Fibroblast of peridontal ligament (primary cell): ENCODE results near the gene KIRREL3.

Experiments
- DNase-seq: peaks from one replicate; pipeline ENCODE4 v3.0.0-alpha.2; 2010; ENCODE audit errors: extremely low read depth

Gene KIRREL3

DNA sequence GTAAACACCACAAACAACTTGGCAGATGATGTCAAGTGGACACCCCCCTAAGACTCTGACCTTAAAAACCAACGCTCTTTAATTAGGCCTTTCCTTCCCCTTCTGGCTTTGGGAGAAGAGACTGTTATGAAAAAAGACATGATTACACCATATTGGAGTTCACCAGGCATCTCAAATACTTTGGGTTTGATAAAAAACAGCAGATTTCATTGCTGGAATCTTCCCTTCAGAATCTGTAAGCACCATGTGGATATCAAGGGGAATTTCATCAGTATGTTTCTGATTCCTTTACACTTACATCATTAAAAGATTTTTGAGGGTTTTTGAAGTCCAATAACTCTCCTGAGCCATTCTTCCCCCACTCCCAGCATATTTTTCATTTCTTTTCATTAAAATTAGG is 85.6 kb downstream of the KIRREL3 start:
- DNase-seq = peak; percentile 88

DNA sequence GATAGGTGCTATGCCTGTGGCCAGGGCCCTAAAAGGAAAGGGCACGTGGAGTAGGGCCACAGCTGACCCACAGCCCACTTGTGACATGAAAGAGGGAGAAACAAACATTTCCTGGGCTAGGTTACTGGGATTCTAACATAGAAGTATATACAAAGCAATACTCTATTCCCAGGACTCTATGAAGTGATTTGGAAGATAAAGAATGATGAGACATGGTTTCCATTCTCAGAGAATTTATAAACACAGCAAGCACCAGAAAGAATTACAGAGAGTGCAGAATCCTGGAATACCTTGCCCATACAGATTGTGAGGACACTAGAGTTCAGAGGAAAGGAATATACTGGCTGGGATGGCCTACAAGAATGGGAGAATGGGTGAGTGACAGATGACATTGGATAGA is 86.4 kb downstream of the KIRREL3 start:
- DNase-seq = peak; percentile 27

DNA sequence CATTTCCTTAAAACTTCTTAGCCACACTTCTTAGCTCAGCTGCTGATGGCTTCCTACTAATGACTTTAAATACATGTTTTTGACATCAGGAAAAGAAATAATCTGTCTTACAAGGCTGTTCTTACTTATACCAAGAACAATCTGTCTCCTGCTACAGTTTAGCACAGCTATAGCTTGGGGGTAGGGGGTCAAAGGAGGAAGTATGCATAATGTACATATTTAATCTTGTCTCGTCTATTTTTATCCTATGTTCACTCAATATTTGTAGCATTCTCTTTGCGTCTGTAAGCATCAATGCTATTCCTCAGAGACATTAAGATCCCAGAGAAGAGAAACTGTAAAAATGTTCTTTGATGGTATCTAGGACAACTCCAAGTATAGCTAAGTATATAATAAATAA is 96.0 kb downstream of the KIRREL3 start:
- no peak for DNase-seq

DNA sequence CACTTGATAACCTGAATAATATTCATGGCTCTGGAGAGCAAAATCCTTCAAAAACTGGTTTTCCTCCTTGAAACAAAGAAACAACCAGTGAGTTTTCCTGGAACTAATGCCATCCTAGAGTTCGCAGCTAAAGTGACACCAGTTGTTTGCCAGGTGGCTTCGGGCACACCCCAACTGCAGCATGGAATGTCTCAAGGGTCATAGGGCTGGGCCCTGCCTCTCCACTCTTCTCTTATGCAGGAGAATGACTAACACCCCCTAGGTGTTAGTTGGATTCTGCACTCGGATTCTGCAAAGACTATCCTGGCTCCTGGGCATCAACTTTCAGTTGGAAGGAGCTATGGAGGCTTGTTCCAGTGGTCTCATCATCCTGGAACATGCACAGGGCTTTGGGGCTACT is 98.8 kb downstream of the KIRREL3 start:
- no peak for DNase-seq

DNA sequence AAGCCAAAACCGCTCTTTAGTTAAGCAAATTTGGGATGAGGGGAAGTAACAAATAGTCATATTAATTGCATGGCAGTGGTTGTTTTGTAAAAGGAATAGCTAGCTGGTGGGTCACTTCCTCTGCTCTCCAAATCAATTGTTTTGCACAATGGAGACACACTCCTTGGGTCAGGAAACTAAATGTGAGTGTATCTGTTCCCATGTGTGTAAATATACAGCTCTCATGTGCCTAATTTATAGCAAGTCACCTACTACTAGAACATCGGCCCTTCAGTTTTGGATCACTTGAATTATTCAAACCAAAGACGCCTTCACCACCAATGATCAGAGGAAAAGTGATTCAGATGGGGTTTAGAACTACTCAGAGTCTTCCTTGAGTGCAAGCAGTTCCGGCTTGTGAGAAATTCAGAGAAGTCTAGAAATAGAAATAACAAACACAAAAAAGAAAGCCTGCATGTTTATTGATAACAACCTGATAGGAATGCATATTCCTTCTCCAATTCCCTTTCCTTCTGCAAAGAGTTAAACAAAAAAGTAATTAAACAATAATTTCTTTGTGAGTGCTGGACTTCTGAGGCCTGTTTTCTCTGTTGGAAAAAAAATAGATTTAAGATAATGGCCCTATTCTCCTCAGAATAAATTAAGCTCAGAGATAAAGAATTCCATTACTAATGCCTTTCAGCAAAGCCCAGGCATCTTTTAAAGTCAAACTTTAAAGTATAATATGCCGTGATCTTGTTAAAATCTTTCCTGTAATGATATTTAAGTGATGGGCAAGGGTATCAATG is 100.4 kb downstream of the KIRREL3 start:
- no peak for DNase-seq

- no peak for DNase-seq
These were observed 101.8 kb downstream of the KIRREL3 start for GRCh38 chr11:126898802-126899201.

DNA sequence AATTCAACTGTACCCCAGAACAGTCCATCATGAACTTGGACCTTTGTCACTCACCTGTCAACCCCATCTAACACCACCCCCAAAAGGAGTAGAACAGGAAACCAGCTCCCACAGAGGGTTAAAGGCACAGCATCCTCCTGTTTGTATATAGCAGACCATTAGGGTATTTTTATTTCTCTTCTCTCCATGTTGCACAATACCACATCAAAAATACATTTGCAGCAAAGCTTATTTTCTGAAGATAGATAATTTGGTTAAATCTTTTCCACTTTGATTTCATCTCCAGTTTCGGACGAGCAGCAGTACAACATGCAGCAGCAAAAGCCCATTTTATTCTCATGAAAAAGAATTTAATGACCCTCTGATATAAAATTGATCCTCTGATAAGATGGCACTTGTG is 103.1 kb downstream of the KIRREL3 start:
- no peak for DNase-seq

DNA sequence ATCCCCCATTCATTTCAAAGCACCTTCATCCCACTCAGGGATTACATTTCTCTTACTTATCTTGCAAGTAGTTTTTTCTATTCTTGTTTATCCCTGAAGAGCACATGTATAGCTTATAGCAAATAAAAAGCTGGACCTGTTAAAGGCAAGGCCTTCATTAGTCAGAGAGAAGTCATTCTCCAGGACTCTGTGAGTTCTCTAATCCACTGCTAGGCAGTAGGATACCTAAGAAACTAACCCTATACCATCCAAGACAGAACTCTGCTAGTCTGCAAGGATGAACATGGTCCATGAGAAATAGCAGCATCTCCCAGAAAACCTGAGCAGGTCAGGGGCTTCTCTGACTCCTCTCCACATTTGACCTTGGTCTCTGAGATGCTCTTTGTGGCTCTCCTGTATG is 104.5 kb downstream of the KIRREL3 start:
- DNase-seq = no peak

DNA sequence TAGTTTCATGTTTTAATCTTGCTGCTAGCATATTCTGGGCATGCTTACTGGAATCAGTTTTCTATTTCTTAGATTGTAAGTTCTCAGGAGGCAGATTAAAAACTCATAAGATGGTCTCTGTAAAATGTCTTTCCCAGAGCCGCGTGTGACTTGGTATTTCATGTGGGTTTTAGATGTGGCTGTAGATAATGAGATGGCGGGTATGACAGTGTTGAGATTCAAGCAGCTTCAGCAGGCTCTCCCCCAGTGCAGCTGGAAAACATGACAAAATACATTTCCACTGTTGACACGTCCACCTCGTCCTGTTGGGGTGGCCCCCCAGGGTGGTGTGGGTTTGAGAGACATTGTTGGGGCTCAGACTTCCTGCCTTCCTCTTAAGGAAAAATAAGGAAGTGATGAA is 106.8 kb downstream of the KIRREL3 start:
- DNase-seq = no peak

DNA sequence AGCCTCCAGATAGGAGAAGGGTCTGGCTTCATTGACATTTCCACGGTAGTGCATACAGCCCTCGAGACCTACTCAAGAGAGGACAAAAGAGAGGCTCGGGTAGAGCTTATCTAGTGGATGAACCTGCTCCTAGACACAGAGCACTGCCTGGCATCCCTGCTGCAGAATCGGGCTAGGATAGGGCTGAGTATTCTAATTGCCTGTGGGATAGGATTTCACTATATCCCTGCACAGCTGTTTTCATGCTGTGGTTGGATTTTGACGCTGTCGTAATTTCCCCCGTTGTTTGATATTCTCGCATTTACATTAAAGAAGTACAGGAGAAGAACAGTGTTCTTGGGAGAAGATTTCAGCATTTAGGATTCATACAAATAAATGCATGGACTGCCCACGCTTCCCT is 107.8 kb downstream of the KIRREL3 start:
- DNase-seq = peak; percentile 39

- DNase-seq = peak; percentile 36
These were observed 108.9 kb downstream of the KIRREL3 start for GRCh38 chr11:126891556-126892217.

GRCh38 chr11:126890561-126890960 is 110.0 kb downstream of the KIRREL3 start:
- DNase-seq = no peak

DNA sequence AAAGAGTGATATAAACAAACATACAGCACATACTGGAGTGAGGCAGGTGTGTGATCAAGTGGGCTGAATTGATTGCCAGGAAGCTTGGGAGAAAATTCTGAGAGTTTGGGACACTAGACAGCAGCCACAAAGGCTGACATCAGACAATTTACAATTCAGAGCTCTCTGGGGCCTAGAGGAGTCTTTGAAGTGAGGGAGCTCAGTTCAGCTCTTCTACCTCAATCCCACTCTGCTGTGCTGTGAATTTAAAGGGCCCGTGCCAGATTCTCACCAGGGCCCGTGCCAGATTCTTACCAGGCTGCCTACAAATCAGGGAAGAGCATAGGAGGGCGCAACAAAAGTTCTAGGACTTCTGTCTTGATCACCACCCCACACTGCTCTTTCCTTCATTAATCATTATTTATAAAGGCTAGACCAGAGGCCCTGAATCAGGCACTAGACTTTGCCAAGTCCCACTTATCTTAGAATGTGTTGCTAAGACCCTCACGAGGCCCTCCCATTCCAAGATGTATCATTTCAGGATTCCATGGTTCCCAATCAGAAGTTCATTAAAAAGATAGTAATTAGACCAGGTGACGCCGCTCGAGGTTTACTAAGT is 112.4 kb downstream of the KIRREL3 start:
- no peak for DNase-seq

- DNase-seq = no peak
These were observed 113.9 kb downstream of the KIRREL3 start for GRCh38 chr11:126886636-126887035.

- no peak for DNase-seq
These were observed 114.5 kb downstream of the KIRREL3 start for GRCh38 chr11:126886085-126886484.

- DNase-seq = no peak
These were observed 116.0 kb downstream of the KIRREL3 start for GRCh38 chr11:126884594-126884993.

DNA sequence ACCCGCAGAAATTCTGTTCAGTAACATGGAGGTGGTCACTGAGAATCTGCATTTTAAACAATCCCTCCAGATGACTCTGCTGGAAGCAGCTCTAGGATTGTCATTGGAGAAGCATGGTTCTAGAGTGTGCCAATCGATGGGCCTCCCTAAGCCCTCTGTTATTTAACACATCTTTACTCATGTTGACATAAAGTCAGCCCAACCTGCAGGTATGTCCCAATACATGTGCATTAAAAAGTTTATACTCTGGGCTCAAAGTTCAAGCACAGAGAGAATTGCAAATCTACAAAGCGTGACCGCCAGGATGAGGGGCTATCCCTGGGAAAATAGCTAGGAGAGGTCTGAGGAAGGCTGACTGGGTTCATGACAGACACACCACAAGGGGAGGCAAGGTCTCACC is 116.4 kb downstream of the KIRREL3 start:
- DNase-seq = no peak

GRCh38 chr11:126880872-126881271 is 119.7 kb downstream of the KIRREL3 start:
- DNase-seq = no peak

DNA sequence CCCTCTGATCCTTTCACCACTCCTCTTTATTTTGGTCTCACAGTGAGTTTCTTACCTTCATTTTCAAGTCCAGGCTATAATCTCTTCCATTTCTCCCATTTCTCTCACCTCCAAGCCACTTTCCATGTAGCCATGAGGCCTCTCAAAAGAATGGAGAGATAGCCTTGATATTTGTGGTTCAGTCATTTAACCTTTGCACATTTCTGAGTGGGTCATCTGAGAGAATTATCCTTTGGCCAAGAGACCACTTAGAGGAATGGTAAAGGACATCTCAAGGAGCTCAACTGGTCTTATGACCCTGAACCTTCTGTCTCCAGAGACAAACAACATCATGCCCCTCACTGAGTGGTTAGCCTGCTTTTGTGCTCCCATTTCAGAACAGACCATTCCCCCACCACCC is 121.1 kb downstream of the KIRREL3 start:
- DNase-seq = no peak

GRCh38 chr11:126878913-126879482 is 121.6 kb downstream of the KIRREL3 start:
- no peak for DNase-seq

DNA sequence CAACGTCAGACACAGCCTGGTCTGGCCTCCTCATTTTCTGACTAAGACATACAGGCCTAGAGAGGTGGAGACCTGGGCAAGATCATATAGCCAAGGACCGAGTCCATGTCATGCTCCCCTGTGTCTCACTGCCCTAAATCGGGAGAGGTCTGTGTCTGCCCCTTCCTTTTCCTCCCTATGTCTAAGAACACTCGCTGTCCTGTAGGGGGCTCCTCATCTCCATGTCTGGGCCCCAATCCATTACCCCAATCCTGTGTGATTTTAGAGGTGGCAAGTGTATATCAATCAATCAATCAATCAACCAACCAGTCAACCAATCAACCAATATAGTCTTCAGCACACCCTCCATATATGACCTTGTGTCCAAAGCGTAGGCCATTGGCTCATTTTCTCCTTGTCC is 125.7 kb downstream of the KIRREL3 start:
- DNase-seq = no peak

DNA sequence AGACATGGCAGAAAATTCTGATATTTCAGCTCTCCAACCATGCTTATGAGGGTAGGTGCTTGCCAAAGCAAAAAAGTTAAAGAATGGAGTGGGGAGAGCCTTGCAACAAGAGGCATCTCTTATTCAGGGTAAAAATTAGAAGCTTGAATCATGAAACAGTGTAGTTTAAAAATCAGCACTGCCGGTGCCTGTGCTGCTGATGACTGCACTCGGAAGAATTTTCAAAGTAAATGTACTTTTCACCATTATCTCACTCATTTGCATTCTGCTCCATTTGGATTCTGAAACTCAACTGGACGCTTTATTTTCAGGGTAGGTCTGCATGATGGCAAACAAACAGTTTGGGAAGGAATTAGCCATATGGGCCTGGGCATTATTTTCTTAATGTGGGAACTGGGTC is 126.3 kb downstream of the KIRREL3 start:
- DNase-seq = peak; percentile 35

GRCh38 chr11:126871792-126872191 is 128.8 kb downstream of the KIRREL3 start:
- no peak for DNase-seq
